GM12878 (cell line): ENCODE data around the gene VMAC. TPM values are rescaled to one million over a fixed set of nuclear protein-coding genes. Genes with fewer than 3 reads are reported as not detected.

Experiments used
- ATAC-seq: fragments of 200-7000 bp; cut with Tn5 transposase; 3 replicates; pipeline ENCODE4 v1.9.1; 2020; ENCODE audit warnings: mild to moderate bottlenecking, moderate library complexity
- BruUV-seq: library from RNA; stranded (reverse); fragments of 400-500 nt; replicated peaks from 2 replicates; lab custom pipeline; 2021; lab: Mats Ljungman, UMichigan
- CTCF ChIA-PET: fragments of 300-600 bp; sonication (Branson Sonifier 250); formaldehyde crosslinking; extraction: SDS; loops from one replicate; lab custom pipeline; 2021; ENCODE audit warnings: inconsistent platforms; lab: Yijun Ruan, JAX
- POLR2A ChIA-PET: fragments of 350-600 bp; formaldehyde crosslinking; extraction: SDS; loops from one replicate; lab custom pipeline; 2021; ENCODE audit warnings: inconsistent platforms; lab: Charles Lee
- RAD21 ChIA-PET: fragments of 300-600 bp; sonication (Branson Sonifier 250); formaldehyde crosslinking; loops from one replicate; lab custom pipeline; 2023; ENCODE audit warnings: antibody characterized with exemption; ENCODE audit not compliant: unreplicated experiment; lab: Charles Lee
- SMC1A ChIA-PET: fragments of 300-600 bp; sonication (Branson Sonifier 250); formaldehyde crosslinking; loops from one replicate; lab custom pipeline; 2023; ENCODE audit not compliant: unreplicated experiment, uncharacterized antibody; lab: Charles Lee
- DNase-seq: peaks from one replicate; pipeline ENCODE4 v3.0.0-alpha.2; 2011; ENCODE audit warnings: low read depth, low spot score
- FAIRE-seq: peaks from 3 replicates; lab custom pipeline; 2011; peaks lifted over from hg19 to GRCh38; lab: Jason Lieb, UNC
- H2AFZ ChIP-seq: 2 replicates; pipeline ENCODE4 v1.6.0; 2011; ENCODE audit warnings: low read depth, low read length, control low read depth; ENCODE audit not compliant: control insufficient read depth
- H3K27ac ChIP-seq: 2 replicates; pipeline ENCODE4 v1.5.1; 2011; ENCODE audit warnings: control low read depth; ENCODE audit not compliant: control insufficient read depth, insufficient read depth
- H3K27me3 ChIP-seq, 2 experiments: replicated peaks in 1 of 2; 2 replicates each; pipeline versions ENCODE4 v1.6.0 to v1.6.1; 2011; ENCODE audit warnings: low read length in 1 of 2; ENCODE audit not compliant: control insufficient read depth in 2 of 2, insufficient read depth in 2 of 2
- H3K36me3 ChIP-seq, 2 experiments: 2 replicates each; pipeline ENCODE4 v1.5.1; 2011; ENCODE audit warnings: low read length in 1 of 2; ENCODE audit not compliant: control insufficient read depth in 2 of 2, insufficient read depth in 2 of 2
- H3K4me1 ChIP-seq: 2 replicates; pipeline ENCODE4 v1.6.1; 2011; ENCODE audit warnings: mild to moderate bottlenecking, low read length, moderate library complexity, mixed read lengths; ENCODE audit not compliant: control insufficient read depth, insufficient read depth
- H3K4me2 ChIP-seq: 2 replicates; pipeline ENCODE4 v1.6.0; 2011; ENCODE audit warnings: control low read depth; ENCODE audit not compliant: control insufficient read depth, insufficient read depth
- H3K4me3 ChIP-seq: fragments of 200-600 bp; sonication (generic); 2 replicates; pipeline ENCODE4 v1.5.1; 2016
- H3K79me2 ChIP-seq: 2 replicates; pipeline ENCODE4 v1.6.0; 2011; ENCODE audit warnings: low read length; ENCODE audit not compliant: control insufficient read depth, insufficient read depth
- H3K9ac ChIP-seq: 2 replicates; pipeline ENCODE4 v1.8.0; 2011; ENCODE audit warnings: low read length, control low read depth, mixed read lengths; ENCODE audit not compliant: control insufficient read depth, insufficient read depth
- H3K9me3 ChIP-seq: replicated peaks from 3 replicates; pipeline ENCODE4 v1.5.1; 2011; ENCODE audit warnings: mild to moderate bottlenecking, low read length; ENCODE audit not compliant: control insufficient read depth, insufficient read depth
- H4K20me1 ChIP-seq: 2 replicates; pipeline ENCODE4 v1.6.0; 2011; ENCODE audit not compliant: control insufficient read depth, insufficient read depth
- ASH2L ChIP-seq: fragments of 300-600, 200-600 bp; sonication (generic); IDR thresholded peaks from 2 replicates; pipeline ENCODE4 v1.6.1; 2017; ENCODE audit warnings: low read depth, mild to moderate bottlenecking, borderline replicate concordance
- CBFB ChIP-seq: IDR thresholded peaks from 2 replicates; pipeline ENCODE4 v1.6.1; 2016; ENCODE audit warnings: antibody characterized with exemption, low read depth
- CBX5 ChIP-seq: sonication (generic); IDR thresholded peaks from 2 replicates; pipeline ENCODE4 v1.6.1; 2016; ENCODE audit warnings: low read depth, moderate library complexity, mild to moderate bottlenecking, inconsistent platforms
- CUX1 ChIP-seq: IDR thresholded peaks from 2 replicates; pipeline ENCODE4 v1.6.1; 2012; ENCODE audit warnings: improper control_type of control experiment, low read depth, low read length; ENCODE audit not compliant: insufficient replicate concordance
- NBN ChIP-seq: fragments of 450-650 bp; IDR thresholded peaks from 2 replicates; pipeline ENCODE4 v1.6.1; 2016
- NKRF ChIP-seq: fragments of 450-650 bp; conservative IDR thresholded peaks from 2 replicates; pipeline ENCODE4 v1.6.1; 2017; ENCODE audit warnings: mild to moderate bottlenecking, moderate library complexity
- PKNOX1 ChIP-seq: fragments of 450-650 bp; IDR thresholded peaks from 2 replicates; pipeline ENCODE4 v1.6.1; 2016; ENCODE audit warnings: mild to moderate bottlenecking
- PML ChIP-seq: IDR thresholded peaks from 2 replicates; pipeline ENCODE4 v1.6.1; 2012; ENCODE audit warnings: low read length, inconsistent platforms
- POLR2AphosphoS2 ChIP-seq: IDR thresholded peaks from 2 replicates; pipeline ENCODE4 v1.6.1; 2011; ENCODE audit warnings: low read depth, mild to moderate bottlenecking, low read length, improper control_type of control experiment, moderate library complexity
- RAD51 ChIP-seq: fragments of 450-650 bp; IDR thresholded peaks from 2 replicates; pipeline ENCODE4 v1.6.1; 2016; ENCODE audit warnings: moderate library complexity, mild to moderate bottlenecking, inconsistent platforms
- SP1 ChIP-seq: IDR thresholded peaks from one replicate; pipeline ENCODE4 v1.6.1; 2011; ENCODE audit warnings: low read depth, low read length
- STAT3 ChIP-seq: IDR thresholded peaks from 2 replicates; pipeline ENCODE4 v1.6.1; 2011; ENCODE audit warnings: low read depth, low read length, improper control_type of control experiment
- SUZ12 ChIP-seq: fragments of 200-600 bp; sonication (generic); IDR thresholded peaks from one replicate; pipeline ENCODE4 v1.6.1; 2018; ENCODE audit warnings: antibody characterized with exemption, mild to moderate bottlenecking; ENCODE audit not compliant: unreplicated experiment
- TCF12 ChIP-seq: IDR thresholded peaks from 2 replicates; pipeline ENCODE4 v1.6.1; 2011; ENCODE audit warnings: low read depth, mild to moderate bottlenecking, low read length
- ZBED1 ChIP-seq: IDR thresholded peaks from 2 replicates; pipeline ENCODE4 v1.6.1; 2016; ENCODE audit warnings: borderline replicate concordance
- WGBS: methylation state at CpG from one replicate; pipeline ENCODE4 v1.1.6; 2016; ENCODE audit warnings: low lambda C conversion rate; ENCODE audit not compliant: insufficient replicate concordance, insufficient coverage; ENCODE audit errors: missing lambda C conversion rate; 5-methylcytosine and 5-hydroxymethylcytosine counted together
- in situ Hi-C: fragments of 300-500 bp; cut with MboI; formaldehyde crosslinking; loops from 9 replicates; pipeline ENCODE4 v1.14.3; 2018; ENCODE audit warnings: mixed read lengths
- intact Hi-C: fragments of 100-400 bp; cut with micrococcal nuclease; formaldehyde crosslinking; loops from one replicate; pipeline ENCODE4 v1.14.2; 2022; ENCODE audit not compliant: unreplicated experiment
- polyA plus RNA-seq, 11 experiments: library from polyadenylated mRNA; depleted of rRNA in 4 of 11; unstranded in 6 of 11; stranded (reverse) in 5 of 11; fragments of >200 nt; fragmentation: Nextera tagmentation in 4 of 11; fragmentation: Illumina TruSeq in 1 of 11; extraction: Ambion mirVana in 4 of 11; extraction: Trizol in 1 of 11; gene quantifications; 1 replicate in 1 of 11; 2 replicates in 10 of 11; pipeline versions ENCODE4 v1.2.1 to v1.2.3, GENCODE V29; 2011 to 2016; ENCODE audit warnings: inconsistent platforms in 2 of 11, missing spikeins in 2 of 11, low read depth in 1 of 11
- total RNA-seq, 4 experiments: library from RNA; depleted of rRNA in 3 of 4; stranded (reverse); fragments of >200 nt in 3 of 4; fragmentation: Illumina TruSeq in 1 of 4; extraction: Trizol in 1 of 4; gene quantifications; 2 replicates each; pipeline versions ENCODE4 v1.2.1 to v1.2.3, GENCODE V29; 2013 to 2021

The VMAC gene
- total and polyA plus RNA-seq, 10 of the 15 experiments (the other 5 are each of a cell fraction or from before 2014, with no cell fraction given), result 0.18 to 6.8 (median 1.8) TPM

- ChIA-PET RAD21 (interaction anchor here (0.6 to 2.5 kb wide), 6 partner anchors 12 to 1519 kb away, joined by 3 to 15 read pairs (median 3); partner anchors contain the start of genes NRTN and RPL36), SMC1A (interaction anchor here (0.8 to 2.6 kb wide), 4 partner anchors 65 to 119 kb away, joined by 3 to 13 read pairs (median 6); partner anchors contain the start of gene NRTN), CTCF (interaction anchor here (0.9 to 3.1 kb wide), 8 partner anchors 11 to 214 kb away, joined by 3 to 17 read pairs (median 5); partner anchors contain the start of genes RANBP3 and RPL36), POLR2A (interaction anchor here (0.7 to 2.3 kb wide), 10 partner anchors 11 to 521 kb away, joined by 3 to 7 read pairs (median 4); partner anchors contain the start of genes ALKBH7, CATSPERD, DUS3L and KHSRP)
- H3K79me2 ChIP-seq, result peaks cover 33% of the 10 kb centered on the region
- ATAC-seq (peak; percentile 71), FAIRE-seq (no peak), DNase-seq (no peak)
- H4K20me1 ChIP-seq, result peaks cover 4% of the 10 kb centered on the region; the same call in 1 of the 2 replicates
- H3K4me2 ChIP-seq, result peak within 1 kb of the TSS; percentile 89
- peak within 1 kb of the TSS; percentile 100 for H3K9ac ChIP-seq
- H3K36me3 ChIP-seq, result peaks cover 0 to 5% of the 10 kb centered on the region in 2 experiments; a peak in 2 of 4 replicates
- no TSS peak for BruUV-seq
- no peaks in the 10 kb centered on the region for H3K9me3 ChIP-seq
- H3K4me1 ChIP-seq, result peaks cover 9% of the 10 kb centered on the region
- peak within 1 kb of the TSS; percentile 88 for H3K27ac ChIP-seq
- intact Hi-C loops (loop anchor here (2.0 kb wide), 1 partner anchor 113 kb away; the partner anchor contains the start of gene DUS3L), in situ Hi-C loops (no loop called here)
- H2AFZ ChIP-seq, result peak within 1 kb of the TSS; percentile 100
- H3K4me3 ChIP-seq, result peak within 1 kb of the TSS; percentile 95
- no peaks in the 10 kb centered on the region for H3K27me3 ChIP-seq
- under 1% methylated on average over 57 of the region's 57 CpGs for WGBS
- TF ChIP-seq CUX1, result no peak
- TF ChIP-seq CBFB, result peak; percentile 93
- no peak for TF ChIP-seq ASH2L
- TF ChIP-seq STAT3, result no peak
- peak; percentile 37 for TF ChIP-seq SP1
- TF ChIP-seq PKNOX1, result no peak
- TF ChIP-seq RAD51, result no peak
- no peak for TF ChIP-seq SUZ12
- TF ChIP-seq ZBED1, result 0 out of 2 replicates have a peak, but pooled peaks have one; percentile 32
- no peak for TF ChIP-seq TCF12
- TF ChIP-seq PML, result peak; percentile 85; the same call in 1 of the 2 replicates
- TF ChIP-seq POLR2AphosphoS2, result peak; percentile 88; the same call in 1 of the 2 replicates
- peak; percentile 82 for TF ChIP-seq NKRF
- no peak for TF ChIP-seq CBX5
- TF ChIP-seq NBN, result 0 out of 2 replicates have a peak, but pooled peaks have one; percentile 85
These were observed 884 bp upstream of the VMAC start, which contains the start of gene NDUFA11 for GRCh38 chr19:5903624-5904351. NDUFA11 (minus strand) TSS chr19:5903790; CDS start chr19:5903708, 82 bp downstream.
